Inflammatory macrophage (primary cell): ENCODE results near the gene PGM5.

Experiments used
- DNase-seq, 2 donors: peaks; one replicate each; pipeline ENCODE4 v3.0.0-alpha.2; 2020 to 2022

Gene PGM5

GRCh38 chr9:68541568-68541967 lies 185.2 kb downstream of the PGM5 start:
- DNase-seq: no peak

GRCh38 chr9:68545033-68545705 lies 188.8 kb downstream of the PGM5 start:
- no peak for DNase-seq

DNA sequence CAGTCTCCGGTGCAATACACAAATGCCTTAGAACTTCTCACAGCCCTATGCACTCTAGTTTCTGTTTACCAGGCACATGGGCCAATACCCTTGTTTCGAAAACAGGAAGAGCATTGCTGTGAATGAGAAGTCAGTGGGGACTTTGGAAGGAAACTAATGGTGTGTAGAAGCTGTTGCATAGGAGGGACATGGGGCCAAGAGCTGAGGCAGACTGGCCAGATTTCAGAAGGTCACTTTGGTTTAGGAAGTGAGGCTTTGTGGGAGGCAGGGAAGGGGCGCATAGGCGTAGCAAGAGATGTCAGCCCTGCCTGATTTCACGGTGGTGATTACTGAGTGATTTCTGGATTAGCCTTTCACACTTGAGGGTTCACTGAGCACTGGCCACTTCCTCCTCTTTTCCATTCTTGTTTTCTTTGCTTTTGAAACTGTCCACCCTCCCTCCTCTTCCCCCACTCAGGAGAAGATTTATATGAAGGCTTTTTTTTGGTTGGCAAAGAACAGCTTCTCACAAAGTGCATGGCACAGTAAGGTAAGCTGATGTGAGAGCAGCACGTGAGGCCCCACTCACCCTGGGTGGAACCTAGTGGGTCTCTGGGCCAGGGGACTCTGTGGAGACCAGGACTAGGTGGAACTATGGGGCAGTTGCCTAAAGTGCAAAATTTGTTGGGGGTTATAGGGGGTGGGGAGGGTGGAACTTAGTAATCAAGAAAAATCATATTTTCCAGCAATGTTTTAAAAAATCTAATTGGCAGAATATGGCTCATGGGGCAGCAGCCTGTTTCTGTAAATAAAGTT lies 190.4 kb downstream of the PGM5 start:
- peak; percentile 97 for DNase-seq

- DNase-seq: peak; percentile 79 to 93
Measured at GRCh38 chr9:68547417-68547816, 191.0 kb downstream of the PGM5 start.

DNA sequence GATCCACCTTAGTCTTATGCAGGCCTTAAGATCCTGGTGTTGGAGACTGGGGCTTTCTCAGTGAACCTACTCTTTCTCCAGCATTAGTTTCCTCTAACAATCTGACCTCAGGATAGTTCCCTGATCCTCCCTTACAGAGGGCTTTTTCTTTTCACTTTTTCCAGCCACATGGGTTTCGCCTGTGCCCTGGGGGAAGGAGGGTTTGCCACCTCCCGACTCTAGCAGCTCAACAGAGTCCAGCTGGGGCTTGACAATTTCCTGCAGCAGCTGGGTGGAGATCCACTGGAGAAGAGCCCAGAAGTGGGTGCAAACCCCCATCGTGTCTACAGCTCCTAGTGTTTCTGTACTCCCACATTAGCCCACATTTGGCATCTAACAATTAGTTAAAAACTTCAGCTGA lies 191.8 kb downstream of the PGM5 start:
- DNase-seq: no peak

- DNase-seq: peak; percentile 61 to 65
Measured at GRCh38 chr9:68551191-68551590, 194.8 kb downstream of the PGM5 start.

GRCh38 chr9:68552700-68553476 lies 196.5 kb downstream of the PGM5 start:
- DNase-seq: no peak

- peak; percentile 55 to 66 for DNase-seq
Measured at GRCh38 chr9:68555437-68556150, 199.2 kb downstream of the PGM5 start.

DNA sequence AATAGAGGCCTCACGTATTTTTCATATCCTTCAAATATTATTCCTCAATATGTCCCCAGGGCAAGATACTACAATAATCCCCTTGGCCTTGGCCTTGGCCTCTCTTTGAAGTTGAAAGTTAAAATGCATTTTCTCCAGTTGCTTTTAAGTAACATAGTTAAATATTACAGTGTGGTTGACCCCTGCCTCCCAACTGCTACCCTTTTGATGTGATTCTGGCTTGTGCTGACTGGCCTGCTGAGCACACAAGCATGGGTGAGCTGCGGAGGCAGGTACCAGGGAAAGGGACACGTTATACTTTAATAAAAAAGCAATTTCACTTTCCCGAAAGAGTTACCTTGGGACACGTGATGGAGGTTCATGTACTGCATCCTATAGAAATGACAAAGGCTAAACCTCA lies 202.1 kb downstream of the PGM5 start:
- no peak for DNase-seq

- peak; percentile 81 to 92 for DNase-seq
Measured at GRCh38 chr9:68560071-68560844, 203.8 kb downstream of the PGM5 start.

DNA sequence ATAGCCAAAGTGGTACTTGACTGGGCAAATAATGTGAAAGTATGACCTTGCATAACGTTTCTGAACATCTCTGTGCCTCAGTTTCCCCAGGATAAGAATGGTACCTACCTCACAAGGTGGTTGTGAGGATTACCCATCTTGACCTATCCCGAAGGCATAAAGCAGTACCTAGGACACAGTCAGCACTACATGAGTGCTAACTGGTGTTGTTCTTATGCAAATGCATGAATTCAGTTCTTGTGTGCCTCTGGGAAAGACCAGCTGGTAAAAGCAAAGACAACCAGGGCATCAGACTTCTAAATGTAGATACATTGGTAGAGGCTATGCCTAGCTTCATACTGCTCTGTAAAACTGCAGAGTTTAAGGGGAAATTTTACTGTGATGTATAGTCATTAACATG lies 206.1 kb downstream of the PGM5 start:
- DNase-seq: no peak

DNA sequence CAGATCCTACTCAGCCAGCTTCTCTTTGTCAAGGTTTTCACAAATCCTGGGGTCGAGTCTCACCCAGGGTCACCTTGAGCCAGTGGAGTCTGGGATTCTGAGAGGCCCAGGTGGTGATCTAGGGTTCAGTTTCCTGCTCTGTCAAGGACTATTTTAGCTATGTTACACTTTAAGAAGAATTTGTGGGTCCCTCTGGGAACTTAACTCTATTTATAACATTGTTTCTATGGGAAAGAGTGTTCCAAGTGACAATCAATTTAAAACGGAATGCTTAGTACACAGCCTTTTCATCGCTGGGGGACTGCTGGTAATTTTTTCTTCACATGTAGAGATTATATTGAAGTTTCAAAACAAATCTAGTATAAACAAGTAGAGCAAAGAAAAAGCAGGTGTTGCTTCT lies 211.2 kb downstream of the PGM5 start:
- DNase-seq: no peak

DNA sequence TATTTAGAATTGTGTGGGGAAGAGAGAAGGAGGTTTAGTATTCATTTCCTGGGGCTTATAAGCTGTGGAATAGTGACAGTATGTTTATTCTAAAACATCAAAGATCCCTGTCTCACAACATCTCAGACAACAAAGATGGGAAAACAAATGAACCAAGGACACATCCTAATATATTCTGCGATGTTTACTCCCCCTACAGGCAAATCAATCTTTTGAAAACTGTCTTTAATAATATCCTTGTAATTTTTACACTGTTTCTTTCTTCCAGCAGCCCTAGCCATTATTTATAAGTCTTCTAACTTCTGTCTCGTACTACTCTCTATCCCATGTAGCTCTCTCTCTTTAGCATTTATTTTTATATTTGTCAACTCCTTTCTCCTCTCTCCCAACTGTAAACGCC lies 217.7 kb downstream of the PGM5 start:
- no peak for DNase-seq

DNA sequence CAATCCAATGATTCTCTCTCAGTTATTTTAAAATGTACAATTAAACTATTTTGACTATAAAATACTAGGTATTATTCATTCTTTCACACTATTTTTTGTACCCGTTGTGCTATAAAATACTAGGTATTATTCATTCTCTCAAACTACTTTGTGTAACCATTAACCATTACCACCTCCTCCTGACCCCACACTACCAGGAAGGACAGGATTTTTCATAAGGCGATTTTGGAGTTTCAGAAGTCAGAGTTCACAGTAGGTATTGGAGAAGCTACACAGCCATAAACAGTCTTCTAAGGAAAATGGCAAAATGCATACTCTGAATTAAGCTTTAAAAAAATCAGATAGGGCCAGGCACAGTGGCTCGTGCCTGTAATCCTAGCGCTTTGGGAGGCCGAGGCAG lies 219.4 kb downstream of the PGM5 start:
- DNase-seq: no peak

GRCh38 chr9:68577774-68578591 lies 221.6 kb downstream of the PGM5 start:
- peak in 1 of 2 donors; percentile 26 for DNase-seq
